ENCODE data around the gene DNASE2. TPM values are rescaled to one million over a fixed set of nuclear protein-coding genes. Genes with fewer than 3 reads are reported as not detected.

DNASE2 gene
- total RNA-seq, 2 experiments from 2014 or later: 10.4 to 11.1 TPM

DNA sequence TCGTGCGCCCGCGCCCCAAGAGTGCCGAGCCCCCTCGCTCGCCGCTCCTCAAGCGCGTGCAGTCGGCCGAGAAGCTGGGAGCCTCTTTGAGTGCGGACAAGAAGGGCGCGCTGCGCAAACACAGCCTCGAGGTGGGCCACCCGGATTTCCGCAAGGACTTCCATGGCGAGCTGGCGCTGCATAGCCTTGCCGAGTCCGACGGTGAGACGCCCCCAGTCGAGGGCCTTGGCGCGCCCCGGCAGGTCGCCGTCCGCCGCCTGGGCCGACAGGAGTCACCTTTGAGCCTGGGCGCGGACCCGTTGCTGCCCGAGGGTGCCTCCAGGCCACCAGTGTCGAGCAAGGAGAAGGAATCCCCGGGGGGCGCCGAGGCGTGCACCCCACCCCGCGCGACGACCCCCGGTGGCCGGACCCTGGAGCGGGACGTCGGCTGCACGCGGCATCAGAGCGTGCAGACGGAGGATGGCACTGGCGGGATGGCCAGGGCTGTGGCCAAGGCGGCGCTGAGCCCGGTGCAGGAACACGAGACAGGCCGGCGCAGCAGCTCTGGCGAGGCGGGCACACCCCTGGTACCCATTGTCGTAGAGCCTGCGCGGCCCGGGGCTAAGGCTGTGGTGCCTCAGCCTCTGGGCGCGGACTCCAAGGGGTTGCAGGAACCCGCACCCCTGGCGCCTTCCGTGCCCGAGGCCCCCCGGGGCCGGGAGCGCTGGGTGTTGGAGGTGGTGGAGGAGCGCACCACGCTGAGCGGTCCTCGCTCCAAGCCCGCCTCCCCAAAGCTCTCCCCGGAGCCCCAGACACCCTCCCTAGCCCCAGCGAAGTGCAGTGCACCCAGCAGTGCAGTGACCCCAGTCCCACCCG, 7.1 kb downstream of the DNASE2 start:
- Histone ChIP-seq H3K9me3 (ENCODE audit: control insufficient read depth in 1 of 2, insufficient read depth in 1 of 2, low read length in 2 of 2) (peaks cover 0 to 19% of the 10 kb centered on the region in 2 experiments), H3K4me1 (ENCODE audit: insufficient read depth, low read length) (no peaks in the 10 kb centered on the region), H3K4me3 (ENCODE audit: low read length) (no peak overlapping the region), H3K27ac (ENCODE audit: low read depth in 1 of 2, low read length in 2 of 2) (no peak overlapping the region), H3K27me3 (ENCODE audit: control insufficient read depth in 1 of 2, insufficient read depth in 2 of 2, low read length in 2 of 2) (no peaks in the 10 kb centered on the region), H3K36me3 (ENCODE audit: insufficient read depth, low read length) (peaks cover 29% of the 10 kb centered on the region)
- TF ChIP-seq, protein P1, sequence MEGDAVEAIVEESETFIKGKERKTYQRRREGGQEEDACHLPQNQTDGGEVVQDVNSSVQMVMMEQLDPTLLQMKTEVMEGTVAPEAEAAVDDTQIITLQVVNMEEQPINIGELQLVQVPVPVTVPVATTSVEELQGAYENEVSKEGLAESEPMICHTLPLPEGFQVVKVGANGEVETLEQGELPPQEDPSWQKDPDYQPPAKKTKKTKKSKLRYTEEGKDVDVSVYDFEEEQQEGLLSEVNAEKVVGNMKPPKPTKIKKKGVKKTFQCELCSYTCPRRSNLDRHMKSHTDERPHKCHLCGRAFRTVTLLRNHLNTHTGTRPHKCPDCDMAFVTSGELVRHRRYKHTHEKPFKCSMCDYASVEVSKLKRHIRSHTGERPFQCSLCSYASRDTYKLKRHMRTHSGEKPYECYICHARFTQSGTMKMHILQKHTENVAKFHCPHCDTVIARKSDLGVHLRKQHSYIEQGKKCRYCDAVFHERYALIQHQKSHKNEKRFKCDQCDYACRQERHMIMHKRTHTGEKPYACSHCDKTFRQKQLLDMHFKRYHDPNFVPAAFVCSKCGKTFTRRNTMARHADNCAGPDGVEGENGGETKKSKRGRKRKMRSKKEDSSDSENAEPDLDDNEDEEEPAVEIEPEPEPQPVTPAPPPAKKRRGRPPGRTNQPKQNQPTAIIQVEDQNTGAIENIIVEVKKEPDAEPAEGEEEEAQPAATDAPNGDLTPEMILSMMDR (IDR thresholded peaks at IDR 0.05): no peak
- H3K9me3 Mint-ChIP-seq: peaks cover 5% of the 10 kb centered on the region
- no peaks in the 10 kb centered on the region for H3K27me3 Mint-ChIP-seq
- peaks cover 6% of the 10 kb centered on the region for H3K4me1 Mint-ChIP-seq (ENCODE audit: low read depth)
- no peak for ATAC-seq (ENCODE audit: poor library complexity)
- intact Hi-C loops (cut with DNase I, micrococcal nuclease): no loop called here
- peaks cover 51% of the 10 kb centered on the region for H3K36me3 Mint-ChIP-seq (ENCODE audit: low read depth)
- ChIA-PET POLR2A (interaction anchor here (1.6 kb wide), 1 partner anchor 11 kb away, joined by 7 read pairs; no protein-coding TSS in a partner anchor), CTCF (no interaction called here)
- H3K27ac Mint-ChIP-seq: no peak overlapping the region
- no peak overlapping the region for H3K4me3 Mint-ChIP-seq
- DNase-seq: peak in 1 of 14 experiments; percentile 39

DNA sequence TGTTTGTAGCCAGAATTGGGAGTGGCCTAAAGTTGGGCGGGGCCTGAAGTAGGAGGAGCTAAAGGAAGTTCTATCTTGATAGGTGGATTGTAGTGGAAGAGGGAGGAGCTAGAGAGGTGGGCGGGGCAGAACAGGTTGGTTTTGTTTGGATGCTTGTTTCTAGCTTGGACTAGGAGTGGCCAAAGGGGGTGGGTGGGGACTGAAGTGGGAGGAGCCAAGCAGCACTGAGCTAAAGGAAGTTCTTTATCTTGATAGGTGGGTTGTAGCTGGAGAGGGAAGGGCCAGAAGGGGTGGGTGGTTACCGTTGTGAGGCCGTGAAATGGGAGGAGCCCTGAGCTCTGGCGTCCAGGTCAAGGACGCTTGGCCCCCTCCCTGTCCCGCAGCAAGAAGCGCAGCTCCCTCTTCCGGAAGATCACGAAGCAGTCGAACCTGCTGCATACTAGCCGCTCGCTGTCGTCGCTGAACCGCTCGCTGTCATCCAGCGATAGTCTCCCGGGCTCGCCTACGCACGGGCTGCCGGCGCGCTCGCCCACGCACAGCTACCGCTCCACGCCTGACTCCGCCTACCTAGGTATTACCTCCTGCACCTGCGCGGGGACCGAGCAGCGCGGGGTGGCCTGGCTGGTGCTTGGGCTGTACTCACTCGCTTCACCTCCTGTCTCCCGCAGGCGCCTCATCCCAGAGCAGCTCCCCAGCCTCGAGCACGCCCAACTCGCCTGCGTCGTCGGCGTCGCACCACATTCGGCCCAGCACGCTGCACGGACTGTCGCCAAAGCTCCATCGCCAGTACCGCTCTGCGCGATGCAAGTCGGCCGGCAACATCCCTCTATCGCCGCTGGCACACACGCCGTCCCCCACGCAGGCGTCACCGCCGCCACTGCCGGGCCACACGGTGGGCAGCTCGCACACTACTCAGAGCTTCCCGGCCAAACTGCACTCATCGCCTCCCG, 8.0 kb downstream of the DNASE2 start:
- ATAC-seq (ENCODE audit: poor library complexity) (peak; percentile 82), DNase-seq (peak in 11 of 14 experiments; percentile 25 to 84 (median 48))
- Histone ChIP-seq H3K36me3 (ENCODE audit: insufficient read depth, low read length) (peaks cover 25% of the 10 kb centered on the region), H3K4me1 (ENCODE audit: insufficient read depth, low read length) (no peaks in the 10 kb centered on the region), H3K27ac (ENCODE audit: low read depth in 1 of 2, low read length in 2 of 2) (no peak overlapping the region), H3K4me3 (ENCODE audit: low read length) (peak overlapping the region; percentile 26), H3K9me3 (ENCODE audit: control insufficient read depth in 1 of 2, insufficient read depth in 1 of 2, low read length in 2 of 2) (peaks cover 0 to 19% of the 10 kb centered on the region in 2 experiments), H3K27me3 (ENCODE audit: control insufficient read depth in 1 of 2, insufficient read depth in 2 of 2, low read length in 2 of 2) (no peaks in the 10 kb centered on the region)
- H3K27me3 Mint-ChIP-seq: no peaks in the 10 kb centered on the region
- H3K36me3 Mint-ChIP-seq (ENCODE audit: low read depth): peaks cover 44% of the 10 kb centered on the region
- intact Hi-C loops (cut with DNase I, micrococcal nuclease): no loop called here
- peak overlapping the region; percentile 70 for H3K27ac Mint-ChIP-seq
- H3K9me3 Mint-ChIP-seq: peaks cover 5% of the 10 kb centered on the region
- ChIA-PET CTCF (no interaction called here), POLR2A (interaction anchor here (0.6 to 1.6 kb wide), 3 partner anchors 12 to 226 kb away, joined by 3 to 7 read pairs (median 3); no protein-coding TSS in a partner anchor)
- TF ChIP-seq, protein P1 (IDR thresholded peaks at IDR 0.05): no peak
- H3K4me1 Mint-ChIP-seq (ENCODE audit: low read depth): peaks cover 6% of the 10 kb centered on the region
- H3K4me3 Mint-ChIP-seq: peak overlapping the region; percentile 46

DNA sequence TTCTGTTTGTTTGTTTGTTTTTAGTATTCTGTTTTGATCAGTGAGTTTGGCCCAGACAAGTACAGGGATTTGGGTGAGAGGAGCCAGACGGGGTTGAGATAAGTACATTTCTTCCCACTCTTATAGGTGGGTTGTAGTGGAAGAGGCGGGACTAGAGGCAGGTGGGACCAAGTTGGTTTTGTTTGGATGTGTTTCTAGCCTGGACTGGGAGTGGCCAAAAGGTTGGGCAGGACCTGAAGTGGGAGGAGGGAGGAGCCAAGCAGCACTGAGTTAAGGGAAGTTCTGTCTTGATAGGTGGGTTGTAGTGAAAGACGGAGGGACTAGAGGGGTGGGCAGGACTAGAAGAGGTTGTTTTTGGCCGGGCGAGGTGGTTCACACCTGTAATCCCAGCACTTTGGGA, 9.0 kb downstream of the DNASE2 start:
- H3K4me1 ChIP-seq (ENCODE audit: insufficient read depth, low read length): peaks cover 7% of the 10 kb centered on the region
- Mint-ChIP-seq H3K27me3 (no peaks in the 10 kb centered on the region), H3K4me1 (ENCODE audit: low read depth) (peaks cover 7% of the 10 kb centered on the region), H3K4me3 (no peak overlapping the region), H3K27ac (no peak overlapping the region), H3K9me3 (peaks cover 5% of the 10 kb centered on the region), H3K36me3 (ENCODE audit: low read depth) (peaks cover 38% of the 10 kb centered on the region)
- H3K4me3 ChIP-seq (ENCODE audit: low read length): no peak overlapping the region
- DNase-seq (peak in 1 of 14 experiments; percentile 35), ATAC-seq (ENCODE audit: poor library complexity) (no peak)
- intact Hi-C loops (cut with DNase I, micrococcal nuclease): no loop called here
- no peak overlapping the region for H3K27ac ChIP-seq (ENCODE audit: low read depth in 1 of 2, low read length in 2 of 2)
- no peaks in the 10 kb centered on the region for H3K27me3 ChIP-seq (ENCODE audit: control insufficient read depth in 1 of 2, insufficient read depth in 2 of 2, low read length in 2 of 2)
- POLR2A ChIA-PET: interaction anchor here (0.5 to 1.6 kb wide), 5 partner anchors 8 to 114 kb away, joined by 3 to 7 read pairs (median 3); partner anchors contain the start of gene DNASE2
- H3K9me3 ChIP-seq (ENCODE audit: control insufficient read depth in 1 of 2, insufficient read depth in 1 of 2, low read length in 2 of 2): peaks cover 0 to 19% of the 10 kb centered on the region in 2 experiments
- TF ChIP-seq, protein P1 (IDR thresholded peaks at IDR 0.05): no peak
- H3K36me3 ChIP-seq (ENCODE audit: insufficient read depth, low read length): peaks cover 19% of the 10 kb centered on the region
- CTCF ChIA-PET: interaction anchor here (1.0 kb wide), 1 partner anchor 93 kb away, joined by 4 read pairs; no protein-coding TSS in a partner anchor
